Neuron (in vitro differentiated cells): Measurements from ENCODE around the gene DLX1.
A peak's percentile ranks its signal among the peaks of the same experiment; 100 is the strongest.

Experiments used
- H2AFZ ChIP-seq: one replicate; pipeline ENCODE4 v1.6.1; 2013; ENCODE audit warnings: low read depth, mild to moderate bottlenecking, inconsistent platforms, low read length, moderate library complexity
- H3K27me3 ChIP-seq: one replicate; pipeline ENCODE4 v1.6.1; 2013; ENCODE audit warnings: low read length; ENCODE audit not compliant: insufficient read depth
- H3K36me3 ChIP-seq: one replicate; pipeline ENCODE4 v1.6.1; 2013; ENCODE audit warnings: low read length; ENCODE audit not compliant: insufficient read depth
- H3K4me1 ChIP-seq: one replicate; pipeline ENCODE4 v1.6.1; 2013; ENCODE audit warnings: low read length; ENCODE audit not compliant: insufficient read depth
- H3K4me3 ChIP-seq: 2 replicates; pipeline ENCODE4 v1.5.1; 2013; ENCODE audit warnings: mild to moderate bottlenecking, low read length, moderate library complexity
- H3K9me3 ChIP-seq: one replicate; pipeline ENCODE4 v1.6.1; 2013; ENCODE audit warnings: low read length

The DLX1 gene

GRCh38 chr2:172093416-172094293 lies 8.3 kb downstream of the DLX1 start:
- H3K9me3 ChIP-seq, result no peaks in the 10 kb centered on the region
- no peaks in the 10 kb centered on the region for H3K36me3 ChIP-seq
- H2AFZ ChIP-seq, result no peak overlapping the region
- H3K4me1 ChIP-seq, result peaks cover 31% of the 10 kb centered on the region
- H3K27me3 ChIP-seq, result peaks cover 92% of the 10 kb centered on the region
- H3K4me3 ChIP-seq, result no peak overlapping the region

- Histone ChIP-seq H3K4me1 (peaks cover 36% of the 10 kb centered on the region), H3K4me3 (peak overlapping the region; percentile 43), H2AFZ (no peak overlapping the region), H3K36me3 (no peaks in the 10 kb centered on the region), H3K27me3 (peaks cover 89% of the 10 kb centered on the region), H3K9me3 (no peaks in the 10 kb centered on the region)
Observed at GRCh38 chr2:172094294-172095145, 9.2 kb downstream of the DLX1 start.

GRCh38 chr2:172095146-172095904 lies 10.0 kb downstream of the DLX1 start:
- peaks cover 43% of the 10 kb centered on the region for H3K4me1 ChIP-seq
- peaks cover 88% of the 10 kb centered on the region for H3K27me3 ChIP-seq
- H2AFZ ChIP-seq, result no peak overlapping the region
- no peaks in the 10 kb centered on the region for H3K36me3 ChIP-seq
- no peaks in the 10 kb centered on the region for H3K9me3 ChIP-seq
- H3K4me3 ChIP-seq, result peak overlapping the region; percentile 43

GRCh38 chr2:172095905-172096625 lies 10.8 kb downstream of the DLX1 start:
- Histone ChIP-seq H3K27me3 (peaks cover 89% of the 10 kb centered on the region), H3K36me3 (no peaks in the 10 kb centered on the region), H2AFZ (peak overlapping the region; percentile 24), H3K4me3 (peak overlapping the region; percentile 43), H3K9me3 (no peaks in the 10 kb centered on the region), H3K4me1 (peaks cover 50% of the 10 kb centered on the region)

GRCh38 chr2:172096626-172097547 lies 11.6 kb downstream of the DLX1 start:
- Histone ChIP-seq H2AFZ (peak overlapping the region; percentile 24), H3K27me3 (peaks cover 90% of the 10 kb centered on the region), H3K4me1 (peaks cover 58% of the 10 kb centered on the region), H3K4me3 (peak overlapping the region; percentile 43), H3K9me3 (no peaks in the 10 kb centered on the region), H3K36me3 (no peaks in the 10 kb centered on the region)

- Histone ChIP-seq H3K4me3 (no peak overlapping the region), H2AFZ (no peak overlapping the region), H3K27me3 (peaks cover 88% of the 10 kb centered on the region), H3K9me3 (no peaks in the 10 kb centered on the region), H3K36me3 (no peaks in the 10 kb centered on the region), H3K4me1 (peaks cover 62% of the 10 kb centered on the region)
Observed at GRCh38 chr2:172097557-172098131, 12.3 kb downstream of the DLX1 start.

- Histone ChIP-seq H3K4me1 (peaks cover 65% of the 10 kb centered on the region), H2AFZ (no peak overlapping the region), H3K4me3 (no peak overlapping the region), H3K27me3 (peaks cover 82% of the 10 kb centered on the region), H3K36me3 (no peaks in the 10 kb centered on the region), H3K9me3 (no peaks in the 10 kb centered on the region)
Observed at GRCh38 chr2:172098287-172098649, 13.0 kb downstream of the DLX1 start.

- Histone ChIP-seq H3K36me3 (no peaks in the 10 kb centered on the region), H3K4me1 (peaks cover 70% of the 10 kb centered on the region), H3K27me3 (peaks cover 76% of the 10 kb centered on the region), H2AFZ (no peak overlapping the region), H3K9me3 (no peaks in the 10 kb centered on the region), H3K4me3 (peak overlapping the region; percentile 36)
Observed at GRCh38 chr2:172098650-172099471, 13.6 kb downstream of the DLX1 start.

GRCh38 chr2:172099472-172100079 lies 14.3 kb downstream of the DLX1 start:
- Histone ChIP-seq H3K36me3 (no peaks in the 10 kb centered on the region), H2AFZ (no peak overlapping the region), H3K27me3 (peaks cover 71% of the 10 kb centered on the region), H3K4me1 (peaks cover 69% of the 10 kb centered on the region), H3K9me3 (no peaks in the 10 kb centered on the region), H3K4me3 (peak overlapping the region; percentile 36)

- Histone ChIP-seq H3K27me3 (peaks cover 70% of the 10 kb centered on the region), H3K4me1 (peaks cover 61% of the 10 kb centered on the region), H3K36me3 (no peaks in the 10 kb centered on the region), H3K9me3 (no peaks in the 10 kb centered on the region), H3K4me3 (peak overlapping the region; percentile 3), H2AFZ (no peak overlapping the region)
Observed at GRCh38 chr2:172100080-172100934, 15.0 kb downstream of the DLX1 start.
